Measurements from ENCODE around the gene KCNK16. TPM values are rescaled to one million over a fixed set of nuclear protein-coding genes. Genes with fewer than 3 reads are reported as not detected.

Gene KCNK16
- total and polyA plus RNA-seq, 2 of the 8 experiments (the other 6 are each of a cell fraction or from before 2014, with no cell fraction given), result not detected

DNA sequence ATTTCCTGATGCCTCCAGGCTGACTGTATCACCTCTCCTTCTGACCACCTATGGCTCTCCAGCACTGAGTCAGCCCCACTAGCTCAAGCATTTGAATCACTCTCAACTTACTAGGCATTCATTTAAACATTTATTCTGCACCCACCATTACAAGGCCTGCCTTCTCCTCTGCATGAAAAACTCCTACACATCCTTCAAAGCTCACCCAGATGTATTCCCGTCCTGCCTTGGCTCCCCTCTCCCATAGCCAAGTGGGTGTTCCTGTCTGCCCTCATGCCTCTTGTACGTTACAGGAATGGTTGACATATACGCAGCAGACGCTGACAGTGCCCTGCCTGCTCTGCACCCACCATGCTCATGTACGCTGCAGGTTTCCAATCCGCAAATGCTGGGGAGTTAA, 29.9 kb downstream of the KCNK16 start:
- H3K79me1 ChIP-seq (ENCODE audit: low read depth, low read length), result no peaks in the 10 kb centered on the region
- peak overlapping the region; percentile 76; the same call in 1 of the 2 replicates for H2AK5ac ChIP-seq (ENCODE audit: low read depth, low read length)
- 0 out of 2 replicates have a peak overlapping the region, but pooled peaks have one; percentile 22 for H2BK15ac ChIP-seq (ENCODE audit: low read length)
- H3K18ac ChIP-seq (ENCODE audit: extremely low read depth, low read length), result peak overlapping the region; percentile 52; the same call in 1 of the 2 replicates
- no peaks in the 10 kb centered on the region; the same call in 1 of the 2 replicates for H3K23me2 ChIP-seq (ENCODE audit: low read depth, low read length)
- no peak overlapping the region for H4K8ac ChIP-seq (ENCODE audit: extremely low read depth, insufficient read depth, low read length)
- FAIRE-seq, result no peak
- POLR2A ChIA-PET (ENCODE audit: partially characterized antibody), result no interaction called here
- peak overlapping the region; percentile 20 for H2BK12ac ChIP-seq (ENCODE audit: low read depth, low read length)
- H3K14ac ChIP-seq (ENCODE audit: insufficient read length), result no peak overlapping the region
- no peak for DNase-seq (ENCODE audit: low read depth in 1 of 2, low spot score in 2 of 2)
- H3K4ac ChIP-seq (replicated peaks; ENCODE audit: insufficient read length, low read depth, low read length), result no peak overlapping the region
- no peak overlapping the region for H3K4me2 ChIP-seq (ENCODE audit: insufficient read depth in 1 of 2, low read depth in 2 of 2, low read length in 2 of 2)
- no peak overlapping the region for H3K9ac ChIP-seq (replicated peaks in 1 of 4; ENCODE audit: extremely low read depth in 1 of 4, low read depth in 3 of 4, low read length in 3 of 4)
- 88% methylated on average over 6 of the region's 6 CpGs; no CpG with 5 or more reads in 1 of the 2 experiments for WGBS, 2 experiments (ENCODE audit: extremely low coverage in 1 of 2, insufficient coverage in 1 of 2, insufficient read length in 1 of 2, insufficient replicate concordance in 2 of 2, low coverage in 1 of 2, low lambda C conversion rate in 2 of 2, missing lambda C conversion rate in 1 of 2)
- H2AFZ ChIP-seq (ENCODE audit: low read length), result no peak overlapping the region
- no peaks in the 10 kb centered on the region for H3K36me3 ChIP-seq (ENCODE audit: control insufficient read depth in 2 of 4, insufficient read depth in 4 of 4, low read length in 3 of 4)
- H3K4me3 ChIP-seq (ENCODE audit: extremely low read depth in 1 of 4, insufficient read depth in 2 of 4, low read depth in 3 of 4, low read length in 4 of 4), result no peak overlapping the region
- no peaks in the 10 kb centered on the region for H3K79me2 ChIP-seq (ENCODE audit: control insufficient read depth in 1 of 2, insufficient read depth in 2 of 2, low read length in 2 of 2)
- H3K23ac ChIP-seq (ENCODE audit: insufficient read length), result no peak overlapping the region
- H2BK20ac ChIP-seq (ENCODE audit: low read length), result peak overlapping the region; percentile 3
- no peak overlapping the region for H2BK5ac ChIP-seq (ENCODE audit: low read depth, low read length)
- no peaks in the 10 kb centered on the region for H3K9me3 ChIP-seq (ENCODE audit: insufficient read depth in 2 of 2, low read depth in 1 of 2, low read length in 1 of 2)
- H4K20me1 ChIP-seq (replicated peaks in 1 of 2; ENCODE audit: control insufficient read depth in 1 of 2, insufficient read depth in 2 of 2, low read length in 2 of 2), result no peaks in the 10 kb centered on the region
- no peak overlapping the region for H2BK120ac ChIP-seq (replicated peaks; ENCODE audit: low read depth, low read length)
- CTCF ChIA-PET (ENCODE audit: partially characterized antibody), result interaction anchor here (1.0 to 47.4 kb wide), 5 partner anchors 9 to 289 kb away, joined by 3 to 1738 read pairs (median 5); partner anchors contain the start of gene KCNK5
- peaks cover 0 to 9% (median 1%) of the 10 kb centered on the region in 4 experiments; a peak in 3 of 7 replicates for H3K27me3 ChIP-seq (replicated peaks in 1 of 4; ENCODE audit: control insufficient read depth in 3 of 4, extremely low read depth in 1 of 4, insufficient read depth in 3 of 4, low read length in 3 of 4)
- H3K4me1 ChIP-seq (replicated peaks in 1 of 4; ENCODE audit: control insufficient read depth in 3 of 4, insufficient read depth in 4 of 4, low read length in 3 of 4), result peaks cover 0 to 15% (median 11%) of the 10 kb centered on the region in 4 experiments
- H3K56ac ChIP-seq (replicated peaks; ENCODE audit: insufficient read length, low read depth, low read length), result no peak overlapping the region
- peak overlapping the region; percentile 45 for H4K91ac ChIP-seq (replicated peaks; ENCODE audit: insufficient read length, low read length)
- no peak overlapping the region for H3K27ac ChIP-seq (ENCODE audit: low read depth, low read length)
- no peak overlapping the region for H4K5ac ChIP-seq (ENCODE audit: insufficient read length, low read depth, low read length)
- TF ChIP-seq POLR2AphosphoS5 (IDR thresholded peaks at IDR 0.05; ENCODE audit: low read depth, low read length), result no peak
- TF ChIP-seq NRF1 (IDR thresholded peaks at IDR 0.05; ENCODE audit: low read depth, low read length), result no peak
- no peak for TF ChIP-seq TEAD4 (IDR thresholded peaks at IDR 0.05; ENCODE audit: low read depth, low read length)
- no peak for TF ChIP-seq SIRT6 (IDR thresholded peaks at IDR 0.05; ENCODE audit: low read length)
- TF ChIP-seq POU5F1 (IDR thresholded peaks at IDR 0.05; ENCODE audit: low read depth, low read length), result no peak
- TF ChIP-seq, protein P1, sequence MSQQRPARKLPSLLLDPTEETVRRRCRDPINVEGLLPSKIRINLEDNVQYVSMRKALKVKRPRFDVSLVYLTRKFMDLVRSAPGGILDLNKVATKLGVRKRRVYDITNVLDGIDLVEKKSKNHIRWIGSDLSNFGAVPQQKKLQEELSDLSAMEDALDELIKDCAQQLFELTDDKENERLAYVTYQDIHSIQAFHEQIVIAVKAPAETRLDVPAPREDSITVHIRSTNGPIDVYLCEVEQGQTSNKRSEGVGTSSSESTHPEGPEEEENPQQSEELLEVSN (IDR thresholded peaks at IDR 0.05), result no peak
- TF ChIP-seq SP1 (IDR thresholded peaks at IDR 0.05; ENCODE audit: low read depth, low read length), result no peak
- TF ChIP-seq KDM4A (IDR thresholded peaks at IDR 0.05; ENCODE audit: low read depth, low read length, severe bottlenecking), result no peak
- TF ChIP-seq RFX5 (IDR thresholded peaks at IDR 0.05; ENCODE audit: borderline replicate concordance, low read depth, low read length), result no peak
- no peak for TF ChIP-seq TBP (IDR thresholded peaks at IDR 0.05; ENCODE audit: low read depth, low read length)
- no peak for TF ChIP-seq CHD1 (IDR thresholded peaks at IDR 0.05; ENCODE audit: low read depth, low read length)
- no peak for TF ChIP-seq ZNF274 (IDR thresholded peaks at IDR 0.05; ENCODE audit: borderline replicate concordance, extremely low read depth, low read length)
- TF ChIP-seq GTF2F1 (IDR thresholded peaks at IDR 0.05; ENCODE audit: borderline replicate concordance, low read depth, low read length), result no peak
- no peak for TF ChIP-seq CREB1 (IDR thresholded peaks at IDR 0.05)
- TF ChIP-seq BRCA1 (IDR thresholded peaks at IDR 0.05; ENCODE audit: low read depth, low read length), result no peak
